NCI-H446 (cell line): ENCODE data around the gene MYO10.

ENCODE experiments used
- DNase-seq, 2 experiments: peaks; one replicate each; lab custom pipeline; 2025; lab: John Stamatoyannopoulos, UW

MYO10 gene

DNA sequence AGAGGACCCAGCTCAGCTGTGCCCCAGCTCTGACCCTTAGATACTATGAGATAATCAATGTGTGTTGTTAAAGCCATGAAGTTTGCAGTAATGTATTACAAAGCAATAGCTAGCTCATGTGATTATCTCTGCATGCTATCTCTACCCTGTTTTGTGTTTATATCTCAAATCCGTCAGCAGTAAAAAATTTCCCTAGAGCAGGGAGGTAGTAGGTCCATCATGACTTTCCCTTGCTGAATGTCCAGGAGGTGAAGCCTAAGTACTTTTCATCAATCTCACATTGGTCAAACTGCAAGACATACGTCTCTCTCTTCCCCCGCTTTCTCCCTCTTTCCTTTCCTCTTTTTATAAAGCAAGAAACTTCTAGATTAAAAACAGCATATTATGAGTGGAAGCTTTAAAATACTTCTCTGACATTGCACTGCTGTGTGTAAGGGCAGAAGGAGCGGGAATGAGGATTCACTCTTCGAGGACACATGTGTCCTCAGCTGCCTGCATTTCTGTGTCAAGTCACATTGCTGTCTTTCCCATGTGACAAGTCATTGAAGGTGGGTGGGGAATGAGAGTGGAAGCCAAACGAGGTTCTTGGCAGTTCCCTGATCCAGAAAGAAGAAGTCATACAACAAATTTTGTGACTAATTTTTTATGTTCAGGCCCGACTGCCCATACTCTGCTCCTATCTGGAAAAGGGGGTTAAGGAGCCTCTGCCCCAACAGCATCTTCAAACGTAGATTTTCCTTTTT, 226.2 kb downstream of the MYO10 start:
- no peak for DNase-seq

DNA sequence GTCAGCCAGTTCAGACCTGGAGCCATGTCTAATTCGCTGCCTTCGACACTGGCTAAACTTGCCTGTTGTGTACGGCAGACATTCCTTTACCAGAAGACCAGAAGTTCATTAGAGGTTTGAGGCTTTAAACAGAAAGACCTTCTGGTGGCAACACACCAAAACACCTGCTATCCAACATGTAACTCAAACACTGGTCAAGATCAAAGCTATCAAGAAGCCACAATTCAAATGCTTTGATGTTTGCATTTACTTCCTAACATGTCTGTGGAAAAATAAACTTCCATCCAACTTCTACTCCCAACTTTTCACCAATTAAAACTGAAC, 228.3 kb downstream of the MYO10 start:
- no peak for DNase-seq

DNA sequence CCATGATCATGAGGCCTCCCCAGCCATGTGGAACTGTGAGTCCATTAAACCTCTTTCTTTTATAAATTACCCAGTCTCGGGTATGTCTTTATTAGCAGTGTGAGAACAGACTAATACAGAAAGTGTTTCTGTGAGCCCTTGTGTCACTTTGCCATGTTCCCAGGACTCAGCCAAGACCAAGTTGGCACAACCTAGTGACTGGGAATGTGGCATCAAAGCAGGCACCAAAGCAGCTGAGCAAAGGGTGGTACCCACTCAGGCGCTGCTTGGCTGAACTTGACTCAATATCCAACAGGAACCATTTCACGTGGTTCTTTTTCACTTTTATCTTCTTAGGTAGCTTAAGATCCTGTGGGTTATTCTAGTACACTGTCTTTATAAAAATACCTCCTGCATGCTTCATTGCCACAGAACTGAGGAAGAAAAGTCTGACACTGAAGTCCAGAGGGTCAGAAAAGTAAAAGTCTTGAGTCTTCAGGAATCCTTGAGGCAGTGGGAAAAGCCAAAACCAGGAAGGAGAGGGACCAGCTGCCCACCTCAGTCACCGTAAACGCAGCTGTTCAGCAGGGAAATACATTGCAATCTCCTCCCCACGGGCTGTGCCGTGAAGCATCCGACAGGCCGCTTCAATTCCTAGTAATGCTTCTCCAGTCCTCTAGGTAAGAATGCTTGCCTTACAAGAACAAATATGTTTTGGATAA, 228.8 kb downstream of the MYO10 start:
- no peak for DNase-seq

DNA sequence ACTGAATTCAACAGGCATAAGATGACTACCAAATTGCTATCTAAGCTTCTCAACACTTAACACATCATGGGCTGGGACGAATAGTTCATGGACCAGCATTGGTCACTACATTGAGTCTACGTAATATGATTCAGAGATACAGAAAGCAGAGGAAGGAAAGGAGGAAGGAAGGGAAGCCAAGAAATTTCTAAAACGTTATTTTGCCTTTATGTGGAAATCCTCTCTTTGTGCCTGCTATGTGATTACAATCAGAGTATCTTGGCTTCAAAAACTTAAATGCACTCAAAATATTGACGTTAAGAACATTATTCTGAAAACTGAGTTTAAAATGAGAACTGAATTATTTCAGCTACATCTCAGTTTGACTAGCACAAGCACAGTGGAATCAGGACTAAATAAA, 231.1 kb downstream of the MYO10 start:
- DNase-seq, result no peak

DNA sequence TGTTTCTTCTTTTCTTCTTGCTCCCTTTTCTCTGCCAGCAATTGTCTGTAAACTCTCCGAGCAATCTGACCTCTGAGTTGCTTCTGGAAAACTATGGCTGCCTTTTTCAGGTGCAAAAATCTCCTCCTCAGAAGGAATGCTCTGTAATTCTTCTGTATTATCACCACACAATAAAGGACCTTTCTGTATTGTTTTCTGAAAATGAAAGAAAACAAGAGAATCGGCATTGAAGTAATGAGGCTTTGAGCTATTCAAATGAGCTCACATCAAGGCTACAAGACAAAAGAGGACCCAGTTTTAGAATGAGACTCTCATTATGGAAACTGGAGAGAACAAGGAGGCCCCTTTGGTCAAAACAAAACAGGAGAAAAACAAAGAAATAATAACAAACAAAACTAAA, 233.1 kb downstream of the MYO10 start:
- DNase-seq, result no peak

DNA sequence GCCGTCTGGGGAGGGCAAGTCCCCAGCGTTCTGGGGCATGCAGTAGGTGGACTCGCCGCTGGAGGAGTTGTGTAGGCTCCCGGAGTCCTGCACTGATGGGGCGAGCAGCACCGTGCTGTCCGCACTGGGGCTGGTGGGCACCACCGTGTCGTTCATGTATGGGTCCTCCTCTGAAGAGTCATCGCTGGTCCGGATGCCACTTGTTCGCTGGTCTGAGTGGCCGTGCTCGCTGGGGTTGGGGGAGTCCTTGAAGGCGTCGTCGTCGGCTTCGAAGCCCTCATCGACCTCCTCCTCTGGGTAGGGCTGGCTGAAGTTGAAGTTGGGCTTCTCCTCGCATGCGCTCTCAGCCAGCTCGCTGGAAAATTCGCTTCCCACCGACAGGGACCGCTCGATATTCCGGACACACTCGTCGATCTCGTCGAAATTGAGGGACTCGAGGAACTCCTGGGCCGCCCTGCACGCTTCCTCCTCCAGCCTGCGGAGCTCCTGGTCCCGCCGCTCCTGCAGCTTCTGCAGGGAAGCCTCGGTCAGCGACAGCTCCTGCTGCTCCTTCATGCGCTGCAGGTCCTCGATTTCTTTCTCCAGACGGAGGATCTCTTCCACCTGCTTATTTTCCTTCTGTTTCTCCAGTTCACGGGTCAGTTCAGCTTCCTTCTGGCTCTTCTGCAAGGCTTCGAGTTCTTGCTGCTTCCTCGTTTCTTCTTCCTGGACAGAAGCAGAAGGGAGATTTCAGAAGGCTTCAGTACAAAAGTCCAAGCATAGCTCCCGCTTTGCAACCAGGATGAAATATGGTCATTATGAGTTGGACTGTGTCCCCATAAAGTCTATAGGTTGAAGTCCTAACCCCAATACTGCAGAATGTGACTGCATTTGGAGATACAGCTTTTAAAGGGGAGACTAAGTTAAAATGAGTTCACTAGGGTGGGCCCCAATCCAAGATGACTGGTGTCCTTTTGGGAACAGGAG, 234.7 kb downstream of the MYO10 start:
- no peak for DNase-seq

DNA sequence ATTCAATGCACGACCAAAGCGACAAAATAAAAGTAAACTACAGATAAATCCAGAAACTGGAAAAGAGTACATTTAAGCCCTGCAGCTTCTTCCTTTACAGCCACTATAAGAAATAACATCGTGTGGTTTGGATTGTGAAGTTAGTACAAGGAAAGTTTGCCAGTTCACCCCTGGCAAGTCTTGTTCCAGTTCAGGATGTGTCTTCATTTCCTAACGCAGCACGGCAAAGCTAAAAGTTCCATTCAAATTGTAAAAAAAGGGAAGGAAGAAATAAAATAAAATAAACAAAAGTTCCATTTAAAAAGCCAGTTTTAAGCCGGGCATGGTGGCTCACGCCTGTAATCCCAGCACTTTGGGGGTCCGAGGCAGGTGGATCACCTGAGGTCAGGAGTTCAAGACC, 236.0 kb downstream of the MYO10 start:
- DNase-seq, result no peak

DNA sequence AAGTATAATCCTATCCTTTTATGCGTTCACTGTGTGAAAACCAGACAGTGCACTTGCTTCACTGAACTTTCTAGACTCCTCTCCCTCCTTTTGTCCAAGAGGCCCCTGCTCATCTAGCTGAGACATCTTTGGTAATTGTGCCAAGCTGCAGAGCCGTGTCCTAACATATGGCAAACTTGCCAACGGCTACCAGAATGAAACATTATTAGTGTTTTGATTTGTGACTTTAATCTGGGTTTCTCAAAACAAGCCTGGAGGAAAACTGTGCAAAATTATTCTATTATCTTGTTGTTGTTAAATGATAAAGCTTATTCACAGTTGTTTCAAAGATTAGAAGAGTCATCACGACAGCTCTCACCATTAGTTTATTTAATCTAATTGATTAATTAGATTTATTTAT, 240.3 kb downstream of the MYO10 start:
- DNase-seq, result peak in 1 of 2 experiments; percentile 53

DNA sequence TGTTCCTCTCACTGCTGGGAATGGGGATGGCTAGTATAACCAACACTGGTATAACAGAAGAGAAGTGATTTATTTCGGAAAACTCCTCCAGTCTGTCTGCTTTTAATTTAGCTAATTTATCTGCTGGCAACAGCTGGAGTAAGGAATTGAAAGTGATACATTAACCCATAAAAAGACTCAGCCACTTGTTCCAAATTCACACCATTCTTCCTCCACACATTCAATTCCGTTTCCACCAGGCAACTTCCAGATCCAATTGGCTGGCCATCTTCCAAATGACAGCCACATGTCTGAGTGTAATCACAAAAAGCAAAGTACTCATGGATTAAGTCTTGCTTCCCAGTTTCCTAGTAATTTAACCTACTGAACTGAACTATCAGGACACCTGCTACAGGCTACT, 242.2 kb downstream of the MYO10 start:
- peak; percentile 8 to 43 for DNase-seq

DNA sequence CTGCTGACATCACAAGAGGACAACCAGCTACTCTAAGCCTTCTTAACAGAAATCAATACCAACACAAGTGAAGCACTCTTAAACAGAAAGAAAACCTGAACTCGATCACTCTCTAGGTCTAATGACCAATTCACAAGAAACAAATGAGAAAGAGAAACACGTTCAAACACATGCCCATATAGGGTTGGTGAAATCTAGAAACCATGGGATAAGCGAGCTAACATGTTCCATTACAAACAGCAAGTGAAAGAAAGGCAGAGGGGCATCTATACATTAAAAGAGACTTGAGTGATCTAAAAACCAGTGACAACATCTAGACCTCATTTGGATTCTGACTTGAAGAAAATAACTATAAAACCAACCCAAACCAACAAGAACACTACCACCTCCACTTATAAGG, 244.4 kb downstream of the MYO10 start:
- no peak for DNase-seq

DNA sequence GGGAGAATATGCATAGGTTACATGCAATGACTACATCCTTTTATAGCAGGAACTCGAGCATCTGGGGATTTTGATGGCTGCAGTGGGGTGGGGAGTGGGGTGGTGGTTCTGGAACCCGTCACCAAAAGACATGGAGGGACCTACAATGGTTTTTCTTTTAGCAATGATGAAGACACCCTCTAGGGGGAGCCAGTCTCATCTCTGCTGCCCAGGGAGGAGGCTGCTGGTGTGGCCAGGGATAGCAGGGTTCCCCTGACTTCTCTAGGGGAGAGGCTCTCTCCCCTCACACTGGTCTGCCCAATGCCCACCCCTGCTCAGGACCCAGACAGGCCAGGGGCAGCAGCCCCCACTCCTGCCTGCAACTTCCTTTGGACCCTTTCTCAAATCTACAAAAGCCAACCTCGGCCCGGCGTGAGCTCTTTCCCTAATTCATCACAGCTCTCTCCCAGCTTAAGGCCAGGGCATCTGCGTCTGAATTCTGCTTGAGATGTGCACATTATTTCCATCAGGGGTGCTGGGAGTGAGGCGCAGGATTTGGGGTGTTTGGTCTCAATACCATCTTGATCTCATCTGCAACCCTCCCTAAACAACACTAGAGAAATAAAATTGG, 245.7 kb downstream of the MYO10 start:
- DNase-seq, result peak; percentile 55 to 70

DNA sequence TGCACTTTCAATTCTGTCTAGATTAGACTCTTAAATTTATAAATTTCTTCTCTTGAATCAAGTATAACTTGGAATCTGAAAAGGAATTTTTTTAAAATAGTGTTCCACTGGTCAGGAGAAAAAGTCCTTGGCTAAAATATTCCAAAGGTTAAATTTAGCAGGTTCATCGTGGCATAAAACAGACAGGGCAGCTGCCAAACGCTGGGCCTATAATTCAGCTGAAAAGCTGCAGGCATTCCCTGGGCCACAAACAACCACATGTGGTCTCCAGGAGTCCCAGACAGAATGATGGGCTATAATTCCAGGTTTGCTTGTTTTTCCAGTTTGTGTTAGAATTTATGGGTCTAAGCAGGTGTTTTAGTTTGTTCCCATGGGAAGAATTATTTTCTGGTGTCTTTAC, 248.2 kb downstream of the MYO10 start:
- no peak for DNase-seq

DNA sequence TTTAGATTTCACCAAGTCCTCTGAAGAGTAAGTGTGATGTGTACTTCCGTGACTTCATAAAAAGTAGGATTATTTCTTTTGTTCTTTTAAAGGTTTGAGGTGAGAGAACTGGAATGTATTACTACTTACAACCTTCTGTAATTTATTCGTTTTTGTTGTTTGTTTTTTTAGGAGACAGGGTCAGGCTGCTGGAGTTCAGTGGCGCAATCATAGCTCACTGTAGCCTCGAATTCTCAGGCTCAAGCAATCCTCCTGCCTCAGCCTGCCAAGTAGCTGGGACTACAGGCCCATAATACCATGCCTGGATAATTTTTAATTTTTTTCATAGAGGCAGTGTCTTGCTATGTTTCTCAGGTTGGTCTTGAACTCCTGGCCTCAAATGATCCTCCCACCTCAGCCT, 251.0 kb downstream of the MYO10 start:
- no peak for DNase-seq

DNA sequence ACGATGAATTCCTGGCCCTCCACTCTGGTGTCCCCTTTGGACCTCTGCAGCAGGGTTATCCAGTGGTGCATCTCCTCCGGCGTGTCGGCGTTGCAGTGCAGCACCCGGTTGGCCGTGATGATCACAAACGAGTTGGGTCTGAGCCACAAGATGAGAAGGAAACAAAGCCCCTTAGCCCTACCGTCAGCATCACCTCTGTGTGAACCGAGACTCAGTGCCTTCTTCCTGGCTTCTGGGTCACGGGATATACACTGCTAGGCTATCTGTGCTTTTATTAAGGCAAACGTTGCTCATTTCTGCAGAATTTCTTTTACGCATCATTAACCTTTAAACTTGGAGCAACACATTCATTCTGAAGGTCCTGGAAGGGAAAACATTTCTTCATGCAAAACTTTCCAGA, 254.2 kb downstream of the MYO10 start:
- DNase-seq, result no peak

DNA sequence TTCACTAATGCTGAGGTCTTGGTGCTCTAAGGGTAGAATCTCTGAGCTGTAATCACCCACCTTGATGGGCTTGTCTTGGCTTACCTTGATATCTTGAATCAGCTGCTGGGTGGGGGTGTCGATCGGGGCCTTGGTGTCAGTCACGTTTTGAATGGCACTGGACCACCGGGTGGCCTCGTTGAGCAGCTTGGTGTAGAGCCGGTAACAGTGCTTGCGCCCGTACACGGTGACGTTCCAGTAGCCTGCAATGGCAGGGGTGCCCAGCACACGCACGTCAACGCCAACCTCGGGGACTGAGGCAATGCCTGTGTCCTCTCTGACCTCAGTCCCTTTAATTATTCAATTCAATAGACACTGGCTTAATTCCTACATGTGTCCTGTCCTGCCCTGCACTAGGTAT, 256.2 kb downstream of the MYO10 start:
- no peak for DNase-seq

DNA sequence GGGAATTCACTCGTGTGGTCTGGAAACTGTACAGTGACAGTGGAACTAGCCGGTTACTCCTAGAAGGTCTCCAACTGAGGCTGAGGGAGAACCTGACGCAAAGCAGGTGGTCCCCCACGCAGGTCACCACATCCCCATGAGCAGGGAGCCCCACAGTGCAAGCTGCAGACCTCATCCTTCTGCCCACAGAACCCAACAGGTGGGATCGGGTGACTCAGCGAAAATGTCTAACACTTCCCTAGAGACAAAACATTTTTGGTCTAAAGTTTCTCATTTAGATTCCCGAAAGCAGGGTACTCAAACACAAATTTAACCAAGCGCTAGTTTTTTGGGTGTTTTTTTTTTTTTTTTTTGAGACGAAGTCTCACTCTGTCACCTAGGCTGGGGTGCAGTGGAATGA, 256.9 kb downstream of the MYO10 start:
- no peak for DNase-seq

DNA sequence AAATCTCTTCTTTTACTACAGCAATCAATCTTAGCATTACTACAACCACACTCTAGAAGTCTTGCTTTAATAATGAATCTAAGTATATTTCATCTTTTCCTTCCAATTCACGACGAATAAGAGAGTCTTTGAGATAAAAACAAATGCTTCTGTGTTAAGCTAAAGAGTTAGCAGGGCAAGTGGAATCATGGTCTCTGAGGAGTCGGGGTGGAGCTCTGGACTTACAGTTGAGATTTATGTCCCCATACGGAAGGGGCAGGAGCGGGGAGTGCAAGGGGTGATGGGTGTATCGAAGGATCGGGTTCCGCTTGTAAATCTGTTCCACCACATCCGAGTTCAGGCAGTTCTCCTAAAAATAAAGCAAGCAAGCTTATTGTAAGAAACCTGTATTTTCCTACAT, 260.3 kb downstream of the MYO10 start:
- no peak for DNase-seq

DNA sequence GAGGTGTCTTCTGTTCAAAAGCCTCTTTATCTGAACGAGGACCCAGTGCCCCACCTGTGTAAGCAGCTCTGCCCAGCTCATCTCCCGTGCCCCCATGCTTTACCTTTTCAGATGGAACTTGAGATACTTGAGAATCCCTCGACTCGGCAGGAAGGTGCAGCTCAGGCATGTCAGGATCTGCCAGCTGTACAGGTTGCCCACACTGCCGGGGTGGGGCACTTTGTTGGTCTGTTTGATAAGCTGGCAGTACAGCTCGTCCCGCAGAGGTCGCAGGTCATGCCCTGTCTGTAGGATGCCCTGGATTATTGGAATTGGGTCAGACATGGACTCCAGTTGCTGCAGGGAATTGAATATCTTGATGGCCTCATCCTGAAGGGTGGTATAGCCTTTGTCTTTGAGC, 261.3 kb downstream of the MYO10 start:
- no peak for DNase-seq

DNA sequence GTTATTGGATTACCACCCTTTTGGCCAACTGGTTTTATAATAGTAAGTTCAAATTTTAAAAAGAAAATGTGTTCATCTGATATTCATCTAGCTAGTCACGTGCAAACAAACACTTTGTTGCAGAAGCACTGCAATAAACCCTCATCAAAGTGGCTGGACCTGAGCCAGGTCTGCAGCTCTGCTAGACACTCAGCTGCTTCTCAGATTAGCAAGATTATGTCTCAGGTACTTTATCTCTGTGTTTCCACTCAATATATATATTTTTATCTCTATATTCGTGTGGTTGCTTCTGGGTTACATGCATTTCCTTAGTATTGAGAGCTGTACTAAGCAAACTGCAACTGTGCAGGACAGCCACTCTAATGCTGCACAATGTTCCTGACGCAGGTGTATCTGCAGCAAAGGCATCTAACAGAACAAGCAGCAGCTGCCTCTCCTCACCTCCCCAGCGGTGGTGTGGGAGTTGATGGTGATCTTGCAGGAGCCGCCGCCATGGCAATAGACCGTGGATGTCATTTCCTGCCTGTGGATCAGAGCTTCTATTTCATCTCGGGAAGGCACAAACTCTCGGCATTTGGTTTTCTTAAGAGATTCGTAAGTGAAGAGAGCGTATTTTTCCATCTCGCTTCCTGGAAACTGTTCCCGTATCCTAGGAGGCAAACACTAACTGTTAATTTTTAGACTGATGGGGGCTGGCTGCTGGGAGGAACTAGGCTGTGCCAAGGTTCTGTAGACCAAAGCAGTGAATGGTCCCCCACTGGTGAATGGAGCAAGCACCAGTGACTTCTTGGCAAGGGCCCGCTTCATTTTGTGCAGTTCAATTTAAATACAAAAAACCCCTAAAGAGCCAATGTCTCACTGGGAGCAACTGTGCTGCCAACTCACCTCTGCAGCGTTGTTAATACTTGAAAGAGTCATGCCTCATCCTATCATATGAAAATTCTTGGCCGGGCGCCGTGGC, 262.6 kb downstream of the MYO10 start:
- peak; percentile 36 to 63 for DNase-seq

DNA sequence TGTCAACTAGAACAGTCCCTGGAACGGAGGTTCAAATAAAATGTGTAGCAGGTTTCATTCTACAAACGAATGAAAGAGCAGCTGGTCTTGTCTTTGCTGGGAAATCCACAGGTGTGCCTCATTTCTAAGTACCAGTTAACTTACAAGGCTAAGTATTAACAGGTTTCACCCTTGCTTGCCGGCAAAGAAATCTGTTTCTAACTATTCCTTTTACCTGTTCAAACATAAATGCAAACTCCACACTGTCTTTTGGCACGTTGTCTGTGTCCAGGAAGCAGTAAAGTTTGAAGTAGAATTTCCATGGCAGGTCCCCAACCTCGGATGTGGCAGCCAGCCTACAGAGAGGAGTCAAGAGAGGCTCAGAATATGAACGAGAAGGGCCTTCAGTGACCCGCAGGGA, 264.9 kb downstream of the MYO10 start:
- DNase-seq, result no peak

DNA sequence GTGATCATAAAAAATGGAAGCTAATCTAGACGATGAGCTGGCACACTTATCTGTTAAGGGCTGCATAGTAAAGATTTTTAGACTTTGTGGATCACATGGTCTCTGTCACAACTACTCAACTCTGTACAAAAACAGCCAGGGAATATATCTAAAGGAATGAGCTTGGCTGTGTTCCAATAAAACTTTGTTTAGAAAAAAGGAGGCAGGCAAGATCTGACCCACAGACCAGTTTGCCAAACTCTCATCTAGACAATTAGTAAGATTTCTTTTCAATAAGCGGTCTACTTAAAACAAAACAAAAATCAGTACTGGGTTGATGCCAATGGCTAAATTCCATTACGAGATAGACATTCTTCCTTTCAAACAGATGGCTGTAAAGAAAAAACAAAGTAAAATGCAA, 266.3 kb downstream of the MYO10 start:
- DNase-seq, result no peak
